Nephron (organoid): ENCODE data around the gene PGAP6.
A peak's percentile ranks its signal among the peaks of the same experiment; 100 is the strongest.

Experiments used
- H3K27ac Mint-ChIP-seq, 3 experiments: 2 replicates each; pipeline ENCODE4 v1.8.0; 2020; ENCODE audit warnings: mixed read lengths in 3 of 3, mild to moderate bottlenecking in 2 of 3, moderate library complexity in 1 of 3
- H3K27me3 Mint-ChIP-seq: 2 replicates; pipeline ENCODE4 v1.8.0; 2021; ENCODE audit warnings: low read depth, mild to moderate bottlenecking, moderate library complexity, mixed read lengths
- H3K36me3 Mint-ChIP-seq: 2 replicates; pipeline ENCODE4 v1.8.0; 2020; ENCODE audit warnings: low read depth, mixed read lengths
- H3K4me1 Mint-ChIP-seq: 2 replicates; pipeline ENCODE4 v1.8.0; 2020; ENCODE audit warnings: mixed read lengths
- H3K4me3 Mint-ChIP-seq, 3 experiments: 2 replicates each; pipeline ENCODE4 v1.8.0; 2020; ENCODE audit warnings: mild to moderate bottlenecking in 3 of 3, mixed read lengths in 3 of 3, moderate library complexity in 2 of 3
- H3K9me3 Mint-ChIP-seq: 2 replicates; pipeline ENCODE4 v1.8.0; 2020; ENCODE audit warnings: mixed read lengths
- TF ChIP-seq, protein P1 (sequence below), 3 experiments: fragments of 200-600 bp; sonication (generic); IDR thresholded peaks; one replicate each; pipeline ENCODE4 v1.5.0; 2021; ENCODE audit warnings: antibody characterized with exemption in 3 of 3; ENCODE audit not compliant: unreplicated experiment in 3 of 3

PGAP6 gene

DNA sequence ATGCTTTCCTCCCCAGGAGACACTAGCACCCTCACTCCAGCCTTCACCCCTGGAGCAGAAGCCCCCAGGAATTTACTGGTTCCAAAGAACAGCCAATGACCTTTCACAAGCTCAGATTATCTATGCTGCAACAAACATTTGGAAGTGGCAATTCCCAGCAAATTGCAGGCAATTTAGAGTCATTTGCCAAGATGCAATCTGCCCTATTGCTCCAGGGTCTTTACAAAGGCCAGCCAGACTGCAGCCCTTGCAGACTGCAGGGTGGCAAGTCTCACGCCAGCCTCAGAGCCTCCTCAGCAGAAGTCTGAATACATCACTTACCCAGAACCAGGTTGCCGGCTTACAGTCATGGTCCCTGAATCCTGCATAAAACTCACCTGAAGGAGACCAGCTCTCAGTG is 51.0 kb downstream of the PGAP6 start:
- peak overlapping the region; percentile 67 to 77 (median 70) for H3K27ac Mint-ChIP-seq
- TF ChIP-seq, protein P1, sequence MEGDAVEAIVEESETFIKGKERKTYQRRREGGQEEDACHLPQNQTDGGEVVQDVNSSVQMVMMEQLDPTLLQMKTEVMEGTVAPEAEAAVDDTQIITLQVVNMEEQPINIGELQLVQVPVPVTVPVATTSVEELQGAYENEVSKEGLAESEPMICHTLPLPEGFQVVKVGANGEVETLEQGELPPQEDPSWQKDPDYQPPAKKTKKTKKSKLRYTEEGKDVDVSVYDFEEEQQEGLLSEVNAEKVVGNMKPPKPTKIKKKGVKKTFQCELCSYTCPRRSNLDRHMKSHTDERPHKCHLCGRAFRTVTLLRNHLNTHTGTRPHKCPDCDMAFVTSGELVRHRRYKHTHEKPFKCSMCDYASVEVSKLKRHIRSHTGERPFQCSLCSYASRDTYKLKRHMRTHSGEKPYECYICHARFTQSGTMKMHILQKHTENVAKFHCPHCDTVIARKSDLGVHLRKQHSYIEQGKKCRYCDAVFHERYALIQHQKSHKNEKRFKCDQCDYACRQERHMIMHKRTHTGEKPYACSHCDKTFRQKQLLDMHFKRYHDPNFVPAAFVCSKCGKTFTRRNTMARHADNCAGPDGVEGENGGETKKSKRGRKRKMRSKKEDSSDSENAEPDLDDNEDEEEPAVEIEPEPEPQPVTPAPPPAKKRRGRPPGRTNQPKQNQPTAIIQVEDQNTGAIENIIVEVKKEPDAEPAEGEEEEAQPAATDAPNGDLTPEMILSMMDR (IDR thresholded peaks at IDR 0.05; ENCODE audit: unreplicated experiment in 3 of 3), result no peak
- no peaks in the 10 kb centered on the region for H3K27me3 Mint-ChIP-seq
- no peak overlapping the region for H3K4me3 Mint-ChIP-seq
- no peaks in the 10 kb centered on the region for H3K9me3 Mint-ChIP-seq
- H3K4me1 Mint-ChIP-seq, result peaks cover 18% of the 10 kb centered on the region
- H3K36me3 Mint-ChIP-seq, result no peaks in the 10 kb centered on the region

DNA sequence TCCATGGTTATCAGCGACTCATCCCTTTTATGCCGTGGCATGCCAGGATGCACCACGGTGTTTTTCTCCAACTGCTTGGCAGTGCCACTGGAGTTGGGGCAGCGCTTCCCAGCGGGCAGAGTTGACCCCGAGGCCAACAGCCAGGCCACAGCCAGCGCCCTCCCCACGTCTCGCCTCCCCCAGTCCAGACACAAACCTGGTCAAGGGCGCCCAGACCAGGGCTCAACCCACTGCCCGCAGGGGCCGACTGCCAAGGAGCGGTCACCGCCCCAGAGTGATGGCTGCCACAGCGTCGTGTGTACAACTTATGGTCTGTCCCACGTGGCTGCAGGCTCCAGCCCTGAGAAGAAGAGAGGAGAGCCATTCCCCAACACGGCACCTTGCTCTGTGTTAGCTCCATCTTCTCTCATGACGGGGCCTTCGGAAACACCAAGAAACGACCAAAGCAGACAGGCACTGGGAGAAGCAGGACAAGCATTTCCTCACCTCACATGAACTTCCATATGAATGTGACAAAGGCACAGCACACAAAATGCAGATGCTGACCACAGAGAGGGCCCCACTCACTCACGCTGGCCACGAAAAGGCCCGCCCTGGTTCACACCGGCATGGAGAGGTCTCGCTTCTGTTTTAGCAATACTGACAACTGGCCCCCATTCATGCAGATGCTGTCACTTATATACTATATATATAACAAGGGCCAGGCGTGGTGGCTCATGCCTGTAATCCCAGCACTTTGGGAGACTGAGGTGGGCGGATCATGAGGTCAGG is 56.2 kb downstream of the PGAP6 start:
- Mint-ChIP-seq H3K9me3 (no peaks in the 10 kb centered on the region), H3K27ac (no peak overlapping the region), H3K36me3 (no peaks in the 10 kb centered on the region), H3K4me3 (no peak overlapping the region), H3K4me1 (peaks cover 3% of the 10 kb centered on the region), H3K27me3 (no peaks in the 10 kb centered on the region)
- TF ChIP-seq, protein P1 (IDR thresholded peaks at IDR 0.05; ENCODE audit: unreplicated experiment in 3 of 3), result no peak

DNA sequence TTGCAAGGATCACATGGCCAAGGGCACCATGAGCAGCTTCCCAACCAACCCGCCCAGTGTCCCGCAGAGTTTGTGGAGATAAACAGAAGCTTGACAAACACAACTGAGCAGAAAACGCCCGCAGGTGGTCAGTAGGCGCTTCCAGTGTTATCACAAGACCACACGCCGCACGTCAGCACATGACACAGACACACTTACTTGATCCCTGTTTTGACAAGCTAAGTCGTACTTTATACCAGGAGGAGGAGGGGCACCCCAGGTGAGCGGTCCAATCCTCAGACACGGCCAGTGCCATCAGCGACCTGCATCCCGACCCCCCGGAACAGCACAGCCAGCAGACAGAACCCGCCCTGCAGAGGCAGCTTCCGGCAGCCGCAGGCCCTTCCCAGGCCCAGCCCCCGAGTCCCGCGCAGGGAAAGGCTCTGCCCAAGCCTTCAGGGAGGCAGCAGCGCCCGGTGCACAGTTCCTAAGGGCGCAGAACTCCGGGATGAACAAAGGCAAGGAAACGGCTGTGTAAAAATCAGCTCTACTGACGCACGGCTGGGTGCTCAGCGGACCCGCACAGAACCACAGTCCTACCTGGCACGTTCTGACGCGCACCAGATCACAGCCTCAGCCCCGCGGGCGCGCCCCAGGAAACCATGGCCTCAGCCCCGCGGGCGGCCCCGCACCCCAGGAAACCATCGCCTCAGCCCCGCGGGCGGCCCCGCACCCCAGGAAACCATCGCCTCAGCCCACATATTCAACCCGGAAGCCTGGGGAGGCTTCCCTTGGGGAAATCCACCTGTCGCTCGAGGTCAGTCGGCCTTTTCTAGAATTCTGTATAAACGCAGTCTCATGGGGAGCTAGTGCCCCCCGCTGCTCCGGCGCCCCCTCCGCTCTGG is 57.1 kb downstream of the PGAP6 start:
- H3K4me1 Mint-ChIP-seq, result no peaks in the 10 kb centered on the region
- H3K27me3 Mint-ChIP-seq, result no peaks in the 10 kb centered on the region
- H3K4me3 Mint-ChIP-seq, result no peak overlapping the region
- no peaks in the 10 kb centered on the region for H3K9me3 Mint-ChIP-seq
- TF ChIP-seq, protein P1 (IDR thresholded peaks at IDR 0.05; ENCODE audit: unreplicated experiment in 3 of 3), result no peak
- H3K36me3 Mint-ChIP-seq, result peaks cover 6% of the 10 kb centered on the region
- H3K27ac Mint-ChIP-seq, result no peak overlapping the region

DNA sequence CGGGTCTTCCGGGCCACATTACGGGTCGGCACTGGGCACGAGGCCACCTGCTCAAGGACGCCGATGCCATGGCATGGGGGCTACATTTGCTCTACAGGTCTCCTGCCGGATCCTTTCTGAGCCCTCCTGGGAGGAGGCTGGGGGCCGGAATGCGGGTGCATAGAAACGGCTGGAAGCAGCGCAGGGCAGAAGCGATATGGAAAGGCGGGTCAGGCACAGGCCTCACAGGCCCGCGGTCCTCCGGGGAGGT is 57.7 kb downstream of the PGAP6 start:
- Mint-ChIP-seq H3K36me3 (peaks cover 9% of the 10 kb centered on the region), H3K4me1 (no peaks in the 10 kb centered on the region)

DNA sequence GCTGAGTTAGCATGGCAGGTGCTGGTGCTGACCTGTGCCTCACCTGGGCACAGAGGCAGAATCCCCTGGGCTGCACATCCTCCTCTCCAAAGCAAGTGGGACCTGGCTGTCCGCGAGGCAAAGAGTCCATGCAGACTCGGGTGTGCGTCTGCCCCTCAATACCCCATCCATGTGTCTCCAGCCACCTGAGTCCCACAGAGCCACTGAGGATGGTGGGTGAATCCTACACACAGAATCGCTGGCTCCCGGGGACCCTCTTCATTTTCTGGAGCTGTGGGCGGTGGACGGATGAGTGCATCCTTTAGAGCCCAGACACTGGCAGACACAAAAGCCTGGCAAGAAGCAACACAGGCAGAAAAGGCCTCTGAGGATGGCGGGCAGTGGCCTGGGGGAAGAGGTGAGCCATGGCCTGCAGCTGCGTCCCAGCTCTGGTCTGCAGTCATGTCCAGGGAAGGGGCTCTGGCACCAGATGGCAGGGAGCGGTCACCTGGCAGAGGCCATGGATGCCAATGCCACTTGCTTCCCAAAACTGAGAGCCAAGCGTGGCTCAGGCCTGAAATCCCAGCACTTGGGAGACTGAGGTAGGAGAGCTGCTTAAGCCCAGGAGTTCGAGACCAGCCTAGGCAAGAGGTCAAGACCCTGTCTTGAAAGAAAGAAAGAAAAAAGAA is 59.2 kb downstream of the PGAP6 start:
- Mint-ChIP-seq H3K27me3 (no peaks in the 10 kb centered on the region), H3K9me3 (no peaks in the 10 kb centered on the region), H3K4me3 (no peak overlapping the region), H3K36me3 (peaks cover 12% of the 10 kb centered on the region), H3K27ac (no peak overlapping the region), H3K4me1 (peaks cover 3% of the 10 kb centered on the region)
- TF ChIP-seq, protein P1 (IDR thresholded peaks at IDR 0.05; ENCODE audit: unreplicated experiment in 3 of 3), result no peak

More for the DNA sequence above, 57.7 kb downstream of the PGAP6 start:
- TF ChIP-seq, protein P1 (IDR thresholded peaks at IDR 0.05; ENCODE audit: unreplicated experiment in 3 of 3), result no peak
- Mint-ChIP-seq H3K4me3 (no peak overlapping the region), H3K27ac (no peak overlapping the region), H3K27me3 (no peaks in the 10 kb centered on the region), H3K9me3 (no peaks in the 10 kb centered on the region)
